Hepatocyte (in vitro differentiated cells): ENCODE results near the gene ZNF536. TPM values are rescaled to one million over a fixed set of nuclear protein-coding genes. Genes with fewer than 3 reads are reported as not detected.

ENCODE experiments used
- DNase-seq: peaks from one replicate; pipeline ENCODE4 v3.0.0-alpha.2; 2016; ENCODE audit warnings: low spot score
- H2AFZ ChIP-seq: fragments of 200-600 bp; sonication (generic); 2 replicates; pipeline ENCODE4 v1.6.0; 2016; ENCODE audit warnings: antibody characterized with exemption, mild to moderate bottlenecking
- H3K27ac ChIP-seq: fragments of 200-600 bp; sonication (generic); 2 replicates; pipeline ENCODE4 v1.5.1; 2016; ENCODE audit warnings: mild to moderate bottlenecking
- H3K27me3 ChIP-seq: fragments of 200-600 bp; sonication (generic); 2 replicates; pipeline ENCODE4 v1.6.1; 2016
- H3K36me3 ChIP-seq: fragments of 200-600 bp; sonication (generic); replicated peaks from 2 replicates; pipeline ENCODE4 v1.5.1; 2016; ENCODE audit warnings: low read depth; ENCODE audit not compliant: insufficient read depth
- H3K4me1 ChIP-seq: fragments of 200-600 bp; sonication (generic); 2 replicates; pipeline ENCODE4 v1.5.1; 2016; ENCODE audit warnings: mild to moderate bottlenecking, moderate library complexity; ENCODE audit not compliant: insufficient read depth
- H3K4me2 ChIP-seq: fragments of 200-600 bp; sonication (generic); 2 replicates; pipeline ENCODE4 v1.6.0; 2016
- H3K4me3 ChIP-seq: fragments of 200-600 bp; sonication (generic); 2 replicates; pipeline ENCODE4 v1.5.1; 2016; ENCODE audit warnings: mild to moderate bottlenecking
- H3K79me2 ChIP-seq: fragments of 200-600 bp; sonication (generic); 2 replicates; pipeline ENCODE4 v1.6.0; 2017; ENCODE audit warnings: mild to moderate bottlenecking
- H3K9me2 ChIP-seq: fragments of 200-600 bp; sonication (generic); replicated peaks from 2 replicates; pipeline ENCODE4 v1.6.0; 2017; ENCODE audit warnings: mild to moderate bottlenecking; ENCODE audit not compliant: insufficient read depth
- H3K9me3 ChIP-seq: fragments of 200-600 bp; sonication (generic); 2 replicates; pipeline ENCODE4 v1.5.1; 2016; ENCODE audit warnings: low read depth, mild to moderate bottlenecking
- H4K20me1 ChIP-seq: fragments of 200-600 bp; sonication (generic); 2 replicates; pipeline ENCODE4 v1.6.0; 2016; ENCODE audit warnings: mild to moderate bottlenecking; ENCODE audit not compliant: insufficient read depth, poor library complexity, severe bottlenecking
- EZH2 ChIP-seq: fragments of 200-600 bp; sonication (generic); IDR thresholded peaks from 2 replicates; pipeline ENCODE4 v1.6.1; 2016; ENCODE audit warnings: antibody characterized with exemption, mild to moderate bottlenecking, borderline replicate concordance
- EZH2phosphoT487 ChIP-seq: fragments of 200-600 bp; sonication (generic); IDR thresholded peaks from one replicate; pipeline ENCODE4 v1.6.1; 2018; ENCODE audit warnings: antibody characterized with exemption, mild to moderate bottlenecking, low read depth, moderate library complexity; ENCODE audit not compliant: unreplicated experiment, severe bottlenecking
- WGBS: methylation state at CpG from one replicate; pipeline ENCODE4 v1.1.6; 2016; ENCODE audit warnings: low lambda C conversion rate; ENCODE audit errors: missing lambda C conversion rate; 5-methylcytosine and 5-hydroxymethylcytosine counted together
- polyA plus RNA-seq: library from polyadenylated mRNA; unstranded; fragments of >200 nt; fragmentation: Nextera tagmentation; extraction: Ambion mirVana; gene quantifications from 2 replicates; pipeline ENCODE4 v1.2.1, GENCODE V29; 2016
- total RNA-seq: library from RNA; depleted of rRNA; stranded (reverse); fragments of >200 nt; gene quantifications from 2 replicates; pipeline ENCODE4 v1.2.3, GENCODE V29; 2014
- TF ChIP-seq, protein P1 (sequence below): fragments of 200-600 bp; sonication (generic); IDR thresholded peaks from 2 replicates; pipeline ENCODE4 v1.5.1; 2016; ENCODE audit warnings: antibody characterized with exemption, mild to moderate bottlenecking; ENCODE audit not compliant: poor library complexity

Gene ZNF536
- total and polyA plus RNA-seq, 2 experiments from 2014 or later, result 4.1 to 7.5 TPM

DNA sequence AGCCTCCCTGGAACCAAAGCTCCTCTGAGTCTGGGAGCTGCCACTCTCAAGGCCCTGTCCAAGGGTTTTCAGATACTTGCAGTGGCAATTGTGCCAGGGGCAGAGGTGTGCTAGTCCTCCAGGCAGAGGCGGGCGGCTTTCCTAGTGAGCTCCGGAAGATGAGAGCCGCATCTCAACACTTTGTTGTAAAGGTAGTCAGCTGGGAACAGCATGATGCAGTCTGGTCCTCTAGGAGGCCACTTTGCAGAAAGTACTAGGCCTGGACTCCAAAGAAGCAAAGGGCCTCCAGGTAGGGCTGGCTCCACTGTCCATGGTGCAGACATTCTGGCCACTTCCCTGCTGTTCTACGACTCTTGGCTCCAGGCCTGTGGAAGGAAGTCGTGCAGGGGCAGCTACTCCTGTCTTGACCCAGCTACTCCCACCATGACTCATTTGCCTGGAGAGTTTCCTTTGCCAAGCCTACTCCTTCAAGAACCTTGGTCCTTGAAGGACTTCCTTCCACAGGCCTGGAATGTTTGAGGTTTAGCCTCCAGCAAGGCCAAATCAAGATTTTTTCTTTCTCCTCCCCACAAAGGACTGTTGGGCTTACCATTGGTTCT is 9.9 kb upstream of the ZNF536 start:
- no peak overlapping the region for H3K4me2 ChIP-seq
- 91% methylated on average over 6 of the region's 6 CpGs for WGBS
- no peaks in the 10 kb centered on the region for H3K36me3 ChIP-seq
- no peak overlapping the region for H3K4me3 ChIP-seq
- no peaks in the 10 kb centered on the region for H3K9me3 ChIP-seq
- no peak overlapping the region for H2AFZ ChIP-seq
- peaks cover 14% of the 10 kb centered on the region for H3K27me3 ChIP-seq
- H3K9me2 ChIP-seq, result no peaks in the 10 kb centered on the region
- no peaks in the 10 kb centered on the region for H4K20me1 ChIP-seq
- DNase-seq, result no peak
- H3K27ac ChIP-seq, result no peak overlapping the region
- H3K4me1 ChIP-seq, result no peaks in the 10 kb centered on the region
- TF ChIP-seq EZH2phosphoT487 (no peak), EZH2 (no peak)
- TF ChIP-seq, protein P1, sequence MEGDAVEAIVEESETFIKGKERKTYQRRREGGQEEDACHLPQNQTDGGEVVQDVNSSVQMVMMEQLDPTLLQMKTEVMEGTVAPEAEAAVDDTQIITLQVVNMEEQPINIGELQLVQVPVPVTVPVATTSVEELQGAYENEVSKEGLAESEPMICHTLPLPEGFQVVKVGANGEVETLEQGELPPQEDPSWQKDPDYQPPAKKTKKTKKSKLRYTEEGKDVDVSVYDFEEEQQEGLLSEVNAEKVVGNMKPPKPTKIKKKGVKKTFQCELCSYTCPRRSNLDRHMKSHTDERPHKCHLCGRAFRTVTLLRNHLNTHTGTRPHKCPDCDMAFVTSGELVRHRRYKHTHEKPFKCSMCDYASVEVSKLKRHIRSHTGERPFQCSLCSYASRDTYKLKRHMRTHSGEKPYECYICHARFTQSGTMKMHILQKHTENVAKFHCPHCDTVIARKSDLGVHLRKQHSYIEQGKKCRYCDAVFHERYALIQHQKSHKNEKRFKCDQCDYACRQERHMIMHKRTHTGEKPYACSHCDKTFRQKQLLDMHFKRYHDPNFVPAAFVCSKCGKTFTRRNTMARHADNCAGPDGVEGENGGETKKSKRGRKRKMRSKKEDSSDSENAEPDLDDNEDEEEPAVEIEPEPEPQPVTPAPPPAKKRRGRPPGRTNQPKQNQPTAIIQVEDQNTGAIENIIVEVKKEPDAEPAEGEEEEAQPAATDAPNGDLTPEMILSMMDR, result no peak
- H3K79me2 ChIP-seq, result no peaks in the 10 kb centered on the region

DNA sequence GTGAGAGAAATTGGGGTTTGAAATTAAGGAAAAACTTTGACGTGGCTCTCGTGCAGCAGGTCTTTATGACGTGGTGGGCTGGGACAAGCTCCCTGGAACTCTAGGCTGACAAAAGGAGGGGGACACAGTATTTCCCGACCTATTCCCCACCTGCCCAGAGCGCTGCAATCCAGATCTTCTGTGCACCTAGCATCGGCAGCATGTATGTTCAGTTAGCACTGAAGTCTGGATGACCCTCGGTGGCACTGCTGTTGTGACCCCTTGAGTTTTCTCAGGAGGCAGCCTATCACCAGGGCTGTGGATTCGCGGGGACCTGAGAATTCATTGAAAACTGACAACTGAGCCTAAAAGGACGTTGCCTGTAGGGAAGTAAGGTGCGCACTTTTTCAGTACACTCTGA is 9.1 kb upstream of the ZNF536 start:
- H4K20me1 ChIP-seq, result no peaks in the 10 kb centered on the region
- H3K4me3 ChIP-seq, result no peak overlapping the region
- no peak for DNase-seq
- H3K9me2 ChIP-seq, result no peaks in the 10 kb centered on the region
- no peak overlapping the region for H3K4me2 ChIP-seq
- no peaks in the 10 kb centered on the region for H3K36me3 ChIP-seq
- 94% methylated on average over 11 of the region's 11 CpGs for WGBS
- H3K27me3 ChIP-seq, result peaks cover 22% of the 10 kb centered on the region
- no peak overlapping the region for H3K27ac ChIP-seq
- TF ChIP-seq, protein P1, result no peak
- TF ChIP-seq EZH2, result no peak
- no peak for TF ChIP-seq EZH2phosphoT487
- no peaks in the 10 kb centered on the region for H3K9me3 ChIP-seq
- H3K79me2 ChIP-seq, result no peaks in the 10 kb centered on the region
- H2AFZ ChIP-seq, result no peak overlapping the region
- H3K4me1 ChIP-seq, result no peaks in the 10 kb centered on the region

DNA sequence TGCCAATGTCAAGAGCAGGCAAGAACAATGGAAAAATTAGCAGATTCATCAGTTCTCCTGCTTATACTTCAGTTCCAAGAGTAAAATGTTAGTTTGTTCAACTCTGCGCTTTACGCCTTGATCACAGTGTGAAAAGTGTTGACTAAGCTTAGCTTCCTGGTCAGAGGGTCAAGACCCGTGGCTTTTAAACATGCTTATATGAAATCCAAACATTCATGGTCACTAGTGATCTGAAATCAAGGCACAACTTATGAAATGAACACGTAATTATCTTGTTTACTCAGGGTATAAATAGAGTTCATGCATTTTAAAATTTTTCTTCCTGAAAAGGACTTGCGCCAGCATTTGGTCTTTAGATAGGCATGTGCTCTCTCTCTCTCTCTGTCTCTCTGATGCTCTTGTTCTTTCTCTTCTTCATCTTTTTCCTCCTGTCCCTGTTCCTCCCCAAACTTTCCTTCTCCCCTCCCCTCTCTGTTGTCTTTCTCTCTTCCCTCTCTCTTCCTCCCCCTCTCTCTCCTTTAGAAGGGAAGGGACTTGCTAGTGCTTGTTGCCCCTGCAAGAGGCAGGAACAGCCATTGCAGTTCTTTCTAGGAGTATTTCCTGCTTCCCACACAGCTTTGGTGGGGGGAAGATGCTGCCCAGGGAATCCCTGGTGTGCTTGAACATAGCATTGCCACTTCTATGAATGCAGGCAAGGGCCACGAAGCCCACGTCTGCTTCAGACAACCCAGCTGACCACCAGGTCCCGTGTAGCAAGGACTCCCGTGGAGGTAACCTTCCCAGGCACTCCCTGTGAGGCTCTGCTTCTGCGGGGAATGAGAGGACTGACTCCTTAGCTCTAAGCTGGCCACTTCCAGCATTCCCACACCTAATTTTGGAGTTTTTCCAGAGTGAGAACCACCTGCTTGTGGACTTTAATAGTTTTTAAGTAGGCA is 7.1 kb upstream of the ZNF536 start:
- 67% methylated on average over 10 of the region's 10 CpGs for WGBS
- no peak for DNase-seq
- Histone ChIP-seq H3K4me2 (no peak overlapping the region), H3K27ac (no peak overlapping the region), H4K20me1 (no peaks in the 10 kb centered on the region), H3K79me2 (no peaks in the 10 kb centered on the region), H3K27me3 (peaks cover 42% of the 10 kb centered on the region), H3K4me1 (no peaks in the 10 kb centered on the region), H3K36me3 (no peaks in the 10 kb centered on the region), H2AFZ (no peak overlapping the region), H3K9me2 (no peaks in the 10 kb centered on the region), H3K9me3 (no peaks in the 10 kb centered on the region), H3K4me3 (no peak overlapping the region)
- TF ChIP-seq EZH2 (no peak), EZH2phosphoT487 (no peak)
- TF ChIP-seq, protein P1, result no peak
